Keratinocyte (primary cell): ENCODE results near the gene ITSN1. TPM values are rescaled to one million over a fixed set of nuclear protein-coding genes. Genes with fewer than 3 reads are reported as not detected.

Experiments
- DNase-seq: peaks from one replicate; pipeline ENCODE4 v3.0.0-alpha.2; 2011; ENCODE audit warnings: low read depth, missing footprints, low spot score
- FAIRE-seq: peaks from 2 replicates; lab custom pipeline; 2011; peaks lifted over from hg19 to GRCh38; lab: Jason Lieb, UNC
- H2AFZ ChIP-seq: 2 replicates; pipeline ENCODE4 v1.6.0; 2012; ENCODE audit warnings: low read length, control low read depth, inconsistent platforms; ENCODE audit not compliant: control insufficient read depth
- H3K27ac ChIP-seq: 2 replicates; pipeline ENCODE4 v1.5.1; 2011; ENCODE audit warnings: low read length; ENCODE audit not compliant: control insufficient read depth, insufficient read depth
- H3K27me3 ChIP-seq: 3 replicates; pipeline ENCODE4 v1.6.0; 2011; ENCODE audit warnings: low read length; ENCODE audit not compliant: control insufficient read depth, insufficient read depth; ENCODE audit errors: extremely low read depth
- H3K36me3 ChIP-seq, 2 experiments: 2 replicates in 1 of 2; 3 replicates in 1 of 2; pipeline ENCODE4 v1.5.1; 2011; ENCODE audit warnings: low read length in 2 of 2, mild to moderate bottlenecking in 1 of 2; ENCODE audit not compliant: control insufficient read depth in 2 of 2, insufficient read depth in 2 of 2; ENCODE audit errors: extremely low read depth in 1 of 2
- H3K4me1 ChIP-seq: 3 replicates; pipeline ENCODE4 v1.5.1; 2011; ENCODE audit warnings: low read length; ENCODE audit not compliant: control insufficient read depth, insufficient read depth; ENCODE audit errors: extremely low read depth
- H3K4me2 ChIP-seq: 3 replicates; pipeline ENCODE4 v1.6.0; 2011; ENCODE audit warnings: low read depth, low read length; ENCODE audit not compliant: control insufficient read depth, insufficient read depth; ENCODE audit errors: extremely low read depth
- H3K4me3 ChIP-seq, 3 experiments: fragments of 200-600 bp in 1 of 3; sonication (generic) in 1 of 3; 2 replicates in 2 of 3; 3 replicates in 1 of 3; pipeline ENCODE4 v1.5.1; 2011 to 2016; ENCODE audit warnings: low read length in 3 of 3, mild to moderate bottlenecking in 3 of 3, control low read depth in 2 of 3, inconsistent platforms in 1 of 3, low read depth in 1 of 3, mixed read lengths in 1 of 3, mixed run types in 1 of 3, moderate library complexity in 1 of 3; ENCODE audit not compliant: control insufficient read depth in 2 of 3, insufficient read depth in 2 of 3; ENCODE audit errors: extremely low read depth in 1 of 3
- H3K79me2 ChIP-seq: 2 replicates; pipeline ENCODE4 v1.6.0; 2012; ENCODE audit warnings: low read length; ENCODE audit not compliant: control insufficient read depth, insufficient read depth
- H3K9ac ChIP-seq: 3 replicates; pipeline ENCODE4 v1.6.0; 2011; ENCODE audit warnings: low read length; ENCODE audit not compliant: control insufficient read depth, insufficient read depth; ENCODE audit errors: extremely low read depth
- H3K9me1 ChIP-seq: 3 replicates; pipeline ENCODE4 v1.6.0; 2011; ENCODE audit warnings: low read length; ENCODE audit not compliant: control insufficient read depth, insufficient read depth; ENCODE audit errors: extremely low read depth
- H3K9me3 ChIP-seq: 2 replicates; pipeline ENCODE4 v1.5.1; 2012; ENCODE audit warnings: low read depth, low read length; ENCODE audit not compliant: control insufficient read depth
- H4K20me1 ChIP-seq: 3 replicates; pipeline ENCODE4 v1.6.0; 2011; ENCODE audit warnings: low read length; ENCODE audit not compliant: control insufficient read depth, insufficient read depth; ENCODE audit errors: extremely low read depth
- CTCF ChIP-seq, 3 experiments: IDR thresholded peaks in 1 of 3; conservative IDR thresholded peaks in 1 of 3; optimal IDR thresholded peaks in 1 of 3; 2 replicates in 2 of 3; 3 replicates in 1 of 3; pipeline versions ENCODE3 to v1.5.1; 2011; ENCODE audit warnings: low read length in 3 of 3, mild to moderate bottlenecking in 3 of 3, moderate library complexity in 2 of 3, control low read depth in 1 of 3, inconsistent platforms in 1 of 3; ENCODE audit not compliant: insufficient read depth in 2 of 3; ENCODE audit errors: extremely low read depth in 1 of 3
- EZH2 ChIP-seq: IDR thresholded peaks from one replicate; pipeline ENCODE4 v1.6.1; 2012; ENCODE audit warnings: inconsistent platforms, mild to moderate bottlenecking, low read length, moderate library complexity
- dilution Hi-C: fragments of 300-500 bp; cut with MboI; formaldehyde crosslinking; loops from one replicate; pipeline ENCODE4 v1.7.0; 2020; ENCODE audit warnings: low sequenced_read_pairs; ENCODE audit not compliant: extremely low pct_ligation_motif_present
- polyA plus RNA-seq, 5 experiments: library from polyadenylated mRNA; depleted of rRNA in 3 of 5; stranded (reverse) in 3 of 5; stranded (forward) in 1 of 5; unstranded in 1 of 5; fragments of >200 nt; gene quantifications; 1 replicate in 1 of 5; 2 replicates in 3 of 5; 3 replicates in 1 of 5; pipeline versions ENCODE4 v1.2.1 to v1.2.3, GENCODE V29; 2011 to 2012; ENCODE audit warnings: missing spikeins in 2 of 5, low read depth in 1 of 5, low replicate concordance in 1 of 5

The ITSN1 gene
- polyA plus RNA-seq, 1 donor (not counting 4 experiments of a cell fraction or from before 2014, with no cell fraction given): 34.3 TPM

- no peak overlapping the region for H3K4me3 ChIP-seq
- peaks cover 6% of the 10 kb centered on the region for H3K4me1 ChIP-seq
- dilution Hi-C loops: no loop called here
- TF ChIP-seq EZH2: no peak
- H3K27ac ChIP-seq: no peak overlapping the region
- no peak overlapping the region for H3K4me2 ChIP-seq
- DNase-seq (no peak), FAIRE-seq (no peak)
- no peaks in the 10 kb centered on the region for H3K9me1 ChIP-seq
- H3K9me3 ChIP-seq: no peaks in the 10 kb centered on the region
- H3K9ac ChIP-seq: no peak overlapping the region
- no peaks in the 10 kb centered on the region for H3K27me3 ChIP-seq
- H3K79me2 ChIP-seq: peaks cover 72% of the 10 kb centered on the region
- H2AFZ ChIP-seq: no peak overlapping the region
- no peaks in the 10 kb centered on the region for H4K20me1 ChIP-seq
- H3K36me3 ChIP-seq: no peaks in the 10 kb centered on the region
These were observed 57.0 kb downstream of the ITSN1 start for GRCh38 chr21:33699277-33699676.

- dilution Hi-C loops: no loop called here
- TF ChIP-seq CTCF (optimal IDR thresholded peaks at IDR 0.05 in 1 of 3, IDR thresholded peaks at IDR 0.05 in 1 of 3, conservative IDR thresholded peaks at IDR 0.05 in 1 of 3; ENCODE audit: extremely low read depth in 1 of 3, insufficient read depth in 2 of 3, low read length in 3 of 3): no peak
- Histone ChIP-seq H3K27me3 (no peaks in the 10 kb centered on the region), H4K20me1 (no peaks in the 10 kb centered on the region), H3K36me3 (no peaks in the 10 kb centered on the region), H3K9ac (no peak overlapping the region), H3K4me1 (peaks cover 6% of the 10 kb centered on the region), H3K9me3 (no peaks in the 10 kb centered on the region), H3K4me2 (no peak overlapping the region), H3K27ac (no peak overlapping the region), H2AFZ (no peak overlapping the region), H3K9me1 (no peaks in the 10 kb centered on the region), H3K79me2 (peaks cover 72% of the 10 kb centered on the region), H3K4me3 (no peak overlapping the region)
- FAIRE-seq: no peak
- no peak for DNase-seq
These were observed 58.2 kb downstream of the ITSN1 start for GRCh38 chr21:33700491-33700890.
